OCI-LY3 (cell line): Measurements from ENCODE around the gene CDKN2D.
"Not testable (repeated sequence)": the region's sequence is repeated elsewhere in the genome, so short reads cannot be mapped to it uniquely, and the experiment has no call there.

ENCODE experiments used
- H2AFZ ChIP-seq: fragments of 200-600, 300-600 bp; shearing (Covaris generic); 2 replicates; pipeline ENCODE4 v1.6.0; 2014; ENCODE audit warnings: antibody characterized with exemption, low read depth, low read length
- H3K27ac ChIP-seq: fragments of 200-600, 300-600 bp; sonication (generic); 2 replicates; pipeline ENCODE4 v1.5.1; 2014; ENCODE audit warnings: mild to moderate bottlenecking, low read length, moderate library complexity, mixed read lengths
- H3K27me3 ChIP-seq: fragments of 200-600, 300-600 bp; sonication (generic); 2 replicates; pipeline ENCODE4 v1.6.1; 2014; ENCODE audit warnings: low read depth, low read length, mixed read lengths
- H3K36me3 ChIP-seq: fragments of 200-600, 300-600 bp; sonication (generic); replicated peaks from 2 replicates; pipeline ENCODE3; 2014; ENCODE audit warnings: low read depth, low read length, mixed read lengths
- H3K4me1 ChIP-seq: fragments of 300-600, 200-600 bp; sonication (generic); 2 replicates; pipeline ENCODE4 v1.6.1; 2014; ENCODE audit warnings: low read length, mixed read lengths
- H3K4me2 ChIP-seq: fragments of 200-600, 300-600 bp; sonication (generic); 2 replicates; pipeline ENCODE4 v1.6.1; 2014; ENCODE audit warnings: low read length, mixed read lengths
- H3K4me3 ChIP-seq: fragments of 300-600, 200-600 bp; sonication (generic); 2 replicates; pipeline ENCODE4 v1.5.1; 2014; ENCODE audit warnings: antibody characterized with exemption, mild to moderate bottlenecking, low read length, moderate library complexity
- H3K79me2 ChIP-seq: fragments of 300-600, 200-600 bp; shearing (Covaris generic); 2 replicates; pipeline ENCODE4 v1.6.1; 2014; ENCODE audit warnings: mild to moderate bottlenecking, low read length, mixed read lengths
- H3K9ac ChIP-seq: fragments of 300-600, 200-600 bp; shearing (Covaris generic); 2 replicates; pipeline ENCODE4 v1.6.0; 2014; ENCODE audit warnings: mild to moderate bottlenecking, low read length, moderate library complexity
- H3K9me3 ChIP-seq: fragments of 200-600, 300-600 bp; shearing (Covaris generic); 2 replicates; pipeline ENCODE4 v1.6.1; 2014; ENCODE audit warnings: low read length, mixed read lengths; ENCODE audit not compliant: insufficient read depth
- H4K20me1 ChIP-seq: fragments of 200-600, 300-600 bp; sonication (generic); 2 replicates; pipeline ENCODE4 v1.6.1; 2016; ENCODE audit warnings: low read length, mixed read lengths; ENCODE audit not compliant: insufficient read depth
- CTCF ChIP-seq: fragments of 200-600, 300-600 bp; sonication (generic); IDR thresholded peaks from 2 replicates; pipeline ENCODE4 v1.5.1; 2014; ENCODE audit warnings: antibody characterized with exemption, low read length, low read depth
- EZH2phosphoT487 ChIP-seq: fragments of 200-600 bp; shearing (Covaris generic); IDR thresholded peaks from 2 replicates; pipeline ENCODE4 v1.6.1; 2018; ENCODE audit warnings: antibody characterized with exemption, mixed run types, low read depth

CDKN2D gene

GRCh38 chr19:10532457-10532856, 36.3 kb downstream of the CDKN2D start:
- no peaks in the 10 kb centered on the region for H3K36me3 ChIP-seq
- H3K4me2 ChIP-seq: no peak overlapping the region
- H3K4me1 ChIP-seq: no peaks in the 10 kb centered on the region
- H4K20me1 ChIP-seq: no peaks in the 10 kb centered on the region
- no peaks in the 10 kb centered on the region for H3K9me3 ChIP-seq
- peaks cover 10% of the 10 kb centered on the region for H3K27me3 ChIP-seq
- H3K79me2 ChIP-seq: no peaks in the 10 kb centered on the region
- TF ChIP-seq CTCF (no peak), EZH2phosphoT487 (no peak)
- no peak overlapping the region for H3K27ac ChIP-seq
- no peak overlapping the region for H3K9ac ChIP-seq
- H2AFZ ChIP-seq: no peak overlapping the region
- H3K4me3 ChIP-seq: no peak overlapping the region

- H3K36me3 ChIP-seq, H2AFZ ChIP-seq, H3K79me2 ChIP-seq: not testable (repeated sequence)
Observed at GRCh38 chr19:10526887-10527286, 41.9 kb downstream of the CDKN2D start.

GRCh38 chr19:10525636-10526035, 43.1 kb downstream of the CDKN2D start:
- H3K27me3 ChIP-seq: peaks cover 11% of the 10 kb centered on the region

More at GRCh38 chr19:10526887-10527286, 41.9 kb downstream of the CDKN2D start:
- H3K9ac ChIP-seq, H3K4me3 ChIP-seq, H4K20me1 ChIP-seq, H3K4me1 ChIP-seq, H3K27me3 ChIP-seq, H3K9me3 ChIP-seq, H3K4me2 ChIP-seq, H3K27ac ChIP-seq: not testable (repeated sequence)

GRCh38 chr19:10523135-10523636, 45.6 kb downstream of the CDKN2D start:
- no peaks in the 10 kb centered on the region for H3K36me3 ChIP-seq
- H3K27ac ChIP-seq: no peak overlapping the region
- H3K4me3 ChIP-seq: no peak overlapping the region
- no peaks in the 10 kb centered on the region for H3K79me2 ChIP-seq
- no peak overlapping the region for H2AFZ ChIP-seq
- H3K9me3 ChIP-seq: no peaks in the 10 kb centered on the region
- TF ChIP-seq EZH2phosphoT487: no peak
- TF ChIP-seq CTCF: no peak
- H3K27me3 ChIP-seq: peaks cover 31% of the 10 kb centered on the region
- H3K4me2 ChIP-seq: no peak overlapping the region
- H3K9ac ChIP-seq: no peak overlapping the region
- no peaks in the 10 kb centered on the region for H4K20me1 ChIP-seq
- H3K4me1 ChIP-seq: peaks cover 12% of the 10 kb centered on the region

More at GRCh38 chr19:10525636-10526035, 43.1 kb downstream of the CDKN2D start:
- no peak overlapping the region for H3K4me3 ChIP-seq
- no peak overlapping the region for H3K27ac ChIP-seq
- no peak overlapping the region for H3K4me2 ChIP-seq
- H4K20me1 ChIP-seq: no peaks in the 10 kb centered on the region
- H3K4me1 ChIP-seq: no peaks in the 10 kb centered on the region
- H3K79me2 ChIP-seq: no peaks in the 10 kb centered on the region
- H3K9ac ChIP-seq: no peak overlapping the region
- TF ChIP-seq CTCF (no peak), EZH2phosphoT487 (no peak)
- no peaks in the 10 kb centered on the region for H3K36me3 ChIP-seq
- no peaks in the 10 kb centered on the region for H3K9me3 ChIP-seq
- H2AFZ ChIP-seq: no peak overlapping the region
